PC-9 (cell line): Measurements from ENCODE around the gene PPARGC1A. TPM values are rescaled to one million over a fixed set of nuclear protein-coding genes. Genes with fewer than 3 reads are reported as not detected.

ENCODE experiments used
- BruUV-seq: library from RNA; stranded (reverse); fragments of 400-500 nt; replicated peaks from 2 replicates; lab custom pipeline; 2021; lab: Mats Ljungman, UMichigan
- CTCF ChIA-PET: fragments of 300-600 bp; sonication (Branson Sonifier 250); formaldehyde crosslinking; loops from one replicate; lab custom pipeline; 2022; ENCODE audit warnings: antibody characterized with exemption; lab: Charles Lee
- POLR2A ChIA-PET: fragments of 300-600 bp; sonication (Branson Sonifier 250); formaldehyde crosslinking; loops from one replicate; lab custom pipeline; 2022; ENCODE audit warnings: antibody characterized with exemption; ENCODE audit not compliant: unreplicated experiment; lab: Charles Lee
- DNase-seq, 2 experiments: peaks; one replicate each; pipeline versions ENCODE4 v3.0.0 to v3.0.0-alpha.2; 2015 to 2022; ENCODE audit warnings: mixed read lengths in 1 of 2
- H2AFZ ChIP-seq: fragments of 200-600 bp; sonication (generic); 2 replicates; pipeline ENCODE4 v1.8.1; 2017; ENCODE audit warnings: antibody characterized with exemption
- H3F3A ChIP-seq: fragments of 200-600 bp; sonication (generic); 2 replicates; pipeline ENCODE4 v1.8.1; 2017; ENCODE audit warnings: antibody characterized with exemption, mild to moderate bottlenecking, low read depth; ENCODE audit not compliant: insufficient read depth
- H3K27ac ChIP-seq: fragments of 200-600 bp; sonication (generic); 2 replicates; pipeline ENCODE4 v1.6.1; 2016; ENCODE audit warnings: mixed run types
- H3K27me3 ChIP-seq: fragments of 200-600 bp; sonication (generic); 2 replicates; pipeline ENCODE4 v1.6.1; 2016; ENCODE audit warnings: low read depth, mixed run types; ENCODE audit not compliant: insufficient read depth
- H3K36me3 ChIP-seq: fragments of 200-600 bp; sonication (generic); 2 replicates; pipeline ENCODE4 v1.6.1; 2016; ENCODE audit warnings: low read depth, mixed run types
- H3K4me1 ChIP-seq: fragments of 200-600 bp; sonication (generic); replicated peaks from 2 replicates; pipeline ENCODE4 v1.6.1; 2016; ENCODE audit warnings: mixed run types; ENCODE audit not compliant: insufficient read depth
- H3K4me2 ChIP-seq: fragments of 200-600 bp; sonication (generic); 2 replicates; pipeline ENCODE4 v1.6.1; 2017; ENCODE audit warnings: mixed run types
- H3K4me3 ChIP-seq: fragments of 200-600 bp; sonication (generic); 2 replicates; pipeline ENCODE4 v1.6.1; 2016; ENCODE audit warnings: mixed run types
- H3K79me2 ChIP-seq: fragments of 200-600 bp; sonication (generic); 2 replicates; pipeline ENCODE4 v1.6.1; 2017; ENCODE audit warnings: low read depth, mixed run types
- H3K9me2 ChIP-seq: fragments of 200-600 bp; sonication (generic); 2 replicates; pipeline ENCODE4 v1.8.1; 2017; ENCODE audit warnings: mild to moderate bottlenecking; ENCODE audit not compliant: insufficient read depth
- H3K9me3 ChIP-seq: fragments of 200-600 bp; sonication (generic); 2 replicates; pipeline ENCODE4 v1.8.1; 2016; ENCODE audit warnings: low read depth; ENCODE audit not compliant: insufficient read depth
- H4K20me1 ChIP-seq: fragments of 200-600 bp; sonication (generic); 2 replicates; pipeline ENCODE4 v1.8.1; 2017; ENCODE audit not compliant: insufficient read depth
- CTCF ChIP-seq: fragments of 200-600 bp; sonication (generic); conservative IDR thresholded peaks from 2 replicates; pipeline ENCODE4 v1.6.1; 2017; ENCODE audit warnings: mixed run types, antibody characterized with exemption, mild to moderate bottlenecking, moderate library complexity
- EZH2 ChIP-seq: fragments of 200-600 bp; sonication (generic); IDR thresholded peaks from 2 replicates; pipeline ENCODE4 v1.8.0; 2017; ENCODE audit warnings: antibody characterized with exemption, low read depth
- intact Hi-C: fragments of 100-400 bp; cut with micrococcal nuclease; formaldehyde crosslinking; loops from one replicate; pipeline ENCODE4 v1.10.0; 2022; ENCODE audit not compliant: unreplicated experiment
- total RNA-seq: library from RNA; stranded (reverse); gene quantifications from 2 replicates; pipeline ENCODE4 v1.2.3, GENCODE V29; 2021

Gene PPARGC1A
- total RNA-seq, 1 experiment from 2014 or later, result not detected

DNA sequence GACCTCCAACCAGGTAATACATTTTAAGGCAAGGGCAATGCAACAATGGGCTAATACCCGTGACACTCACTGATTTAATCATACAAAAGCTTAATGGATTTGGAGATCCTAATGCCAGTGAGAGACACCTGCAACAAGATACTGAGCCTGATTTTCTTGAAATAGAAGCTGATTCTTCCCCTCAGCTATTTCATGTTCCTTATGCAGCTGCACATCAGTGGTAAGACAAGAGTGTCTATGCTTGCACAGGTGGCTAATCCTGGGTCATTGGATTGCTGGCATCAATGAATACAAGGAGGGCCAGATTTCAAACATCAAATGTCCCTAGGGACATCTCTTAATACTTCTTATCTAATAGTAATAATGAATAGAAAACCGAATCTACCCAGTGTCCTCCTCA is 139.7 kb downstream of the PPARGC1A start:
- Histone ChIP-seq H3K4me2 (no peak overlapping the region), H3K4me3 (no peak overlapping the region), H3K27me3 (no peaks in the 10 kb centered on the region), H3K9me3 (no peaks in the 10 kb centered on the region), H3K4me1 (no peaks in the 10 kb centered on the region), H3K79me2 (no peaks in the 10 kb centered on the region), H4K20me1 (no peaks in the 10 kb centered on the region), H3F3A (no peaks in the 10 kb centered on the region), H3K9me2 (no peaks in the 10 kb centered on the region), H3K27ac (no peak overlapping the region), H2AFZ (no peak overlapping the region), H3K36me3 (no peaks in the 10 kb centered on the region)
- ChIA-PET CTCF (no interaction called here), POLR2A (no interaction called here)
- BruUV-seq, result no TSS peak
- TF ChIP-seq CTCF (no peak), EZH2 (no peak)
- intact Hi-C loops, result no loop called here
- no peak for DNase-seq

DNA sequence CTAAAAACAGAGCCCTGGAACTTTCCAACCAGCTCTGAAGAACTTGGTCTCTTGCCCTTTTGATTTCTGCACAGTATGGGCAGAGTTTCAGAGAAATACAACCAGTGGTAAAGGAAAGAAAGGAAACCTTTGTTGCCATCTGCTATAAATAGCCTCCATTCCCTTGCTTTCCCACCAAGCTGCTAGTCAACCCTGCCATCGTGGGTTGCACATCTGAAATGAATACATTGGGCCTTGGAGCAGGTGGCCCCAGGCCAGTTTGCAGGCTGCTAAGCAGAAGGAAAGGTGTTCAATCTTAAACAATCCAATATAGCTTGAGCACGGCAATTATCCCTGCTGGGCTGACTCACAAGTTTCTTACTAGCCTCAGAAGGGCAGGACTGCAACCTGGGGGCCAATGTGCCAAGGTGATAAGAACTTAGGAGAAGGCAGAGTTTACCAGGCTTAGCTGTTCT is 142.5 kb downstream of the PPARGC1A start:
- no peak overlapping the region for H3K4me2 ChIP-seq
- H3K36me3 ChIP-seq, result no peaks in the 10 kb centered on the region
- no peak for TF ChIP-seq CTCF
- no peaks in the 10 kb centered on the region for H3K4me1 ChIP-seq
- ChIA-PET POLR2A (no interaction called here), CTCF (no interaction called here)
- H3K9me3 ChIP-seq, result no peaks in the 10 kb centered on the region
- no peaks in the 10 kb centered on the region for H3K9me2 ChIP-seq
- no peak overlapping the region for H3K27ac ChIP-seq
- no peaks in the 10 kb centered on the region for H3K79me2 ChIP-seq
- intact Hi-C loops, result no loop called here
- H4K20me1 ChIP-seq, result no peaks in the 10 kb centered on the region
- H2AFZ ChIP-seq, result no peak overlapping the region
- H3K4me3 ChIP-seq, result no peak overlapping the region
- no peaks in the 10 kb centered on the region for H3F3A ChIP-seq
- DNase-seq, result no peak
- no peaks in the 10 kb centered on the region for H3K27me3 ChIP-seq
- no TSS peak for BruUV-seq

GRCh38 chr4:23746672-23747071 is 143.2 kb downstream of the PPARGC1A start:
- BruUV-seq, result no TSS peak
- no peaks in the 10 kb centered on the region for H3F3A ChIP-seq
- no peak overlapping the region for H3K4me2 ChIP-seq
- no peaks in the 10 kb centered on the region for H3K4me1 ChIP-seq
- POLR2A ChIA-PET, result no interaction called here
- H3K79me2 ChIP-seq, result no peaks in the 10 kb centered on the region
- TF ChIP-seq EZH2 (no peak), CTCF (no peak)
- no peaks in the 10 kb centered on the region for H3K36me3 ChIP-seq
- no peaks in the 10 kb centered on the region for H4K20me1 ChIP-seq
- no peak overlapping the region for H2AFZ ChIP-seq
- DNase-seq, result no peak
- H3K9me2 ChIP-seq, result no peaks in the 10 kb centered on the region
- intact Hi-C loops, result no loop called here
- no peaks in the 10 kb centered on the region for H3K27me3 ChIP-seq
- no peak overlapping the region for H3K27ac ChIP-seq
- CTCF ChIA-PET, result no interaction called here
- H3K4me3 ChIP-seq, result no peak overlapping the region
- no peaks in the 10 kb centered on the region for H3K9me3 ChIP-seq
